ENCODE data around the gene NT5DC1. TPM values are rescaled to one million over a fixed set of nuclear protein-coding genes. Genes with fewer than 3 reads are reported as not detected.

The NT5DC1 gene
- total and polyA plus RNA-seq, 11 donors, result 6.5 to 72.4 (median 50.9) TPM

DNA sequence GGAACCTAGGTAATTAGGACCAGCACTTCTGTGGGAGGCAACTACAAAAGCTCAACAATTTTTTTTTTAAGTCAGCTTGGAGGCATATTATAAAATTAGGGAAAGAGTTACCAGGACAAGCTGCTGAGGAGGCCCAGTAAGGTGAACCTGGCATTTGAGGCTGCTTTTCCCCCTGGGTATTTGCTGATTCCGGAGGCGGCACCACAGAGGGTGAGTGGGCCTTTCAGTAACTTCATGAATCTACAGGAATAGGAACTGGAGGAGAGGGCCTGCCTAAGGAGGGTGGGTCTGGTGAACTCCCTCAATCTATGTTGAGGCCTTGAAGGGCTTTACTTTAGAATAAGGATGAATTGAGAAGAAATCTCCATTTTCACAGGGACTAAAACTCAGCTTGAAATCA, 138.6 kb downstream of the NT5DC1 start:
- TF ChIP-seq POLR2A (IDR thresholded peaks at IDR 0.05) (no peak), CTCF (IDR thresholded peaks at IDR 0.05) (no peak)
- DNase-seq (no peak), ATAC-seq (no peak)
- intact Hi-C loops (cut with DNase I), result no loop called here
- H3K4me1 ChIP-seq, result no peaks in the 10 kb centered on the region
- H3K36me3 ChIP-seq, result peaks cover 0 to 45% (median 21%) of the 10 kb centered on the region in 9 donors
- H3K27me3 ChIP-seq, result no peaks in the 10 kb centered on the region
- no peak overlapping the region for H3K27ac ChIP-seq
- H3K4me3 ChIP-seq, result no peak overlapping the region
- 92 to 99% (median 97%) methylated on average over 2 of the region's 2 CpGs for WGBS, 4 donors
- no peaks in the 10 kb centered on the region for H3K9me3 ChIP-seq

GRCh38 chr6:116239856-116240255, 139.2 kb downstream of the NT5DC1 start:
- H3K4me1 ChIP-seq, result no peaks in the 10 kb centered on the region
- TF ChIP-seq CTCF (IDR thresholded peaks at IDR 0.05) (no peak), POLR2A (IDR thresholded peaks at IDR 0.05) (no peak)
- H3K27me3 ChIP-seq, result no peaks in the 10 kb centered on the region
- no peaks in the 10 kb centered on the region for H3K9me3 ChIP-seq
- H3K36me3 ChIP-seq, result peaks cover 0 to 50% (median 23%) of the 10 kb centered on the region in 9 donors
- ATAC-seq (no peak), DNase-seq (no peak)
- H3K27ac ChIP-seq, result no peak overlapping the region
- no peak overlapping the region for H3K4me3 ChIP-seq
- WGBS, 4 donors, result 89 to 100% (median 97%) methylated on average over 1 of the region's 1 CpG
- intact Hi-C loops (cut with DNase I), result no loop called here

DNA sequence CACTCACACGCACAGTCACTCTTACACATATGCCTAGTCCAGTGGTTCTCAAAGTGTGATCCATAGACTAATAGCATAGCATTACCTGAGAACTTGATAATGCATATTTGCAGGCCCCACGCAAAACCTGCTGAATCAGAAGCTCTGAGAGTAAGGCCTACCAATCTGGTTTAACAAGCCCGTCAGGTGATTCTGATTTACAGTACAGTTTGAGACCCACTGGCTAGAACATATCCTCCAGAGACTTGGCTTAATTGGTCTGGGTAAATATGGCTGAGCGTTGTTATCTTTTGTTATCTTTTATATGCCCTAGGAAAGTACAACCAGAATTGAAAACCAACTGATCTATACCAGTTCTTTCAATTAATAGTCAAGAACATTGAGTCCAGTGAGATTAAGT, 143.6 kb downstream of the NT5DC1 start:
- ATAC-seq (no peak), DNase-seq (no peak)
- no peaks in the 10 kb centered on the region for H3K9me3 ChIP-seq
- intact Hi-C loops (cut with DNase I), result no loop called here
- H3K27me3 ChIP-seq, result no peaks in the 10 kb centered on the region
- peaks cover 0 to 27% (median 7%) of the 10 kb centered on the region in 12 donors for H3K4me1 ChIP-seq
- TF ChIP-seq POLR2A (IDR thresholded peaks at IDR 0.05) (no peak), CTCF (IDR thresholded peaks at IDR 0.05) (no peak)
- H3K27ac ChIP-seq, result no peak overlapping the region
- H3K36me3 ChIP-seq, result peaks cover 0 to 26% (median 8%) of the 10 kb centered on the region in 9 donors
- WGBS, 4 donors, result 84 to 94% (median 87%) methylated on average over 4 of the region's 4 CpGs
- no peak overlapping the region for H3K4me3 ChIP-seq

GRCh38 chr6:116246089-116246488, 145.4 kb downstream of the NT5DC1 start:
- TF ChIP-seq CTCF (IDR thresholded peaks at IDR 0.05), result no peak
- TF ChIP-seq POLR2A (IDR thresholded peaks at IDR 0.05), result no peak
- 42 to 57% (median 50%) methylated on average over 4 of the region's 4 CpGs for WGBS, 4 donors
- peak in 3 of 4 donors; percentile 51 to 60 (median 58) for ATAC-seq
- H3K27ac ChIP-seq, result peak overlapping the region in 11 of 12 donors; percentile 28 to 73 (median 52)
- H3K27me3 ChIP-seq, result no peaks in the 10 kb centered on the region
- H3K9me3 ChIP-seq, result no peaks in the 10 kb centered on the region
- DNase-seq, result peak in 1 of 5 donors; percentile 26
- no peak overlapping the region for H3K4me3 ChIP-seq
- peaks cover 0 to 11% (median 4%) of the 10 kb centered on the region in 9 donors for H3K36me3 ChIP-seq
- intact Hi-C loops (cut with DNase I), result no loop called here
- H3K4me1 ChIP-seq, result peaks cover 0 to 45% (median 24%) of the 10 kb centered on the region in 12 donors
